ENCODE data around the gene FKBP4.

Gene FKBP4

DNA sequence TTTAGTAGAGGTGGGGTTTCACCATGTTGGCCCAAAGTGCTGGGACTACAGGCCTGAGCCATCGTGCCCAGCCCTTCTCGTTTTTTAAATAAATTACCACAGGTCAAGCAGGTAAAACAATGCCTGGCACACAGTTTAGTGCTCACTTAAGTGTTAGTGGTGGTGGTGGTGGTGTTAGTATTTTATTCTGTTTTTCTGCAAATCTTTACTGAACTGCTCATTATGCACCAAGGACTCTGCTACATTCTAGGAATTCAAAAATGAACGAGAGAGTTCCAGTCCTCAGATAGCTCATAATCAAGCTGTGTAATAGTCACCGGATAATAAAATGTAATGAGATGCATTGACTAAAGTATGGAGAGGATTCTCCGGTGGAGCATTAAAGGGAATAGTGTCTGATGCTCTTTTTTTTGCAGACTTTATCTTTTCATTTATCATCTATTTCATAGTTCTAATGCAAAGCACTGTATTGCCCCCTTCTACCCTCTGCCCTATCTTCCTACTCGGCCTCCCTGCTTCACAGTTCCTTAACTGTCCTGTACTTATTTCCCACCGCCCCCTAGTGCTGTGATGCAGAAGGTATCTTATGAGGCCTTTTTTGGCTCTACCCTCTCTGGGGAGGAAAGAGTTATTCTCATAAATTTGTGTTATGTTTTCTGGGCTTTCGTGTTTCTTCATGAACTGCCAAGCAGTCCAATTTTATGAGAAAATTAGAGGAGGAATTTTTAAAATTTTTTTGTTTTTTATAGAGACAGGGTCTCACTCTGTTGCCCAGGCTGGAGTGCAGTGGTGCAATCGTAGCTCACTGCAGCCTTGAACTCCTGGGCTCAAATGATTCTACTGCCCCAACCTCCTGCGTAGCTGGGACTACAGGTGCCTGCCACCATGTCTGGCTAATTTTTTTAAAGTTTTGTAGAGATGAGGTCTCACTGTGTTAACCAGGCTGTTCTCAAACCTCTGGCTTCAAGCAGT is 18.7 kb downstream of the FKBP4 start:
- DNase-seq: peak; percentile 39

DNA sequence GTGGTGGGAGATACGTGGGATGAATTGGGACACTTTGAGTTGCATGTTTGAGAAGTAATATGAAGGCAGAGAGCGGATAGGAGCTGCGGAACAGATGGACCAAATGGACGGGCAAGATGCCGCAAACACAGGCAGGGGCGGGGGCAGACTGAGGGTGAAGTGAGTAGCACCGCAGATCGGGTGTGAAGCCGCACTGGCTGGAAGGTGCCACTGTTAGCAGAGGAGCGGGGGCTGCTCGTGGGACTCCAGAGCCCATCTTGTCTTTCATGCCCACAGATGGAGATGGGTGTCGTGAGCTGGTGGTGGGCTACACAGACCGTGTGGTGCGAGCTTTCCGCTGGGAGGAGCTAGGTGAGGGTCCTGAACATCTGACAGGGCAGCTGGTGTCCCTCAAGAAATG is 25.0 kb downstream of the FKBP4 start:
- no peak for DNase-seq

DNA sequence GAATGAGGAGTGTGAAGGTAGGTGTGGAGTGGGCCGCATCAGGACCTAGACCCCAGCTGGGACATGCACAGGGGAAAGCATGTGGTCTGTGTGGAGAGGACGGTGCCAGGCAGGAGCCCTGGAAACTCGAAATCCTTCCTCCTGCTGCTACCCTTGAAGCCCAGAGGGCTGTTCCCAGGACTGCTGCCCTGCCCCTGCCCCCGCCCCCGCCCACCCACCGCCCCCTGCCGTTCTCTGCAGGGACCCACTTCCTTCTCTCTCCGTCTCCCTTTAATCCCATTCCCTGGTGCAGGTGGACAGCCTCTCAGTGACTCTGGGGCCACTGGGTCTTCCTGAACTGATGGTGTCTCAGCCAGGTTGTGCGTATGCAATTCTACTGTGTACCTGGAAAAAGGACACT is 25.7 kb downstream of the FKBP4 start:
- no peak for DNase-seq

DNA sequence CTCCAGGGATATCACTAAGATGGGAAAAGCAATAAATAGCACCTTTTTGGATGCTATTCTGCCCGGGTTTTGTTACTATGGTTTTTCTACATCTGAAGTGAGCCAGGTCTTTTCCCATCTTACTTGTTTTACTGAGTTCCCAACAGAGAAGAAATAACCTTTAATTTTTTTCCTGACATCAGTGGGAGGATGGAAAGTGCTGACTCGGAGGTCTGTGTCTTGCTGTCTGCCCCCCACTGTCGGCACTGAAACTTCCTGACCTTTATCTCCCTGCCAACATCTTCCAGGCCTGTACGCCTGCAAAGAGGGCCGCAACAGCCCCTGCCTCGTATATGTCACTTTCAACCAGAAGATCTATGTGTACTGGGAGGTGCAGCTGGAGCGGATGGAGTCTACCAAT is 28.7 kb downstream of the FKBP4 start:
- no peak for DNase-seq

DNA sequence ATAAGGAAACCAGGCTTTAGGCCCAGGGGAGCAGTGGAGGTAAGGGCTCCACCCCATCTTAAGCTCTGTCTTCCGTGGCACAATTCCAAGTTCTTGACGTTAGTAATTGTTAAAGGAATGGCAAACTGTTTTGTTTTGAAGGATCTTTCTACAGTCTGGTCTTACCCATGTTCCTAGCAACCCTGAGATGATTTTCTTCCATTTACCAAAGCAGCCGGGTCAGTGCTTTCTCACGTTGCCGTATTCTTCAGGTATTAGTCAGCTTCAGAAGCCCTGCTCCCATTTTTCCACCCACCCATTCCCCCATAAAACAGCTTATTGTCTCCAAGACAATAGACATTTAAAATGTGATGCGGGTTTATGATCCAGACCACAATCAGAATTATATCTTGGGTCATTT is 29.8 kb downstream of the FKBP4 start:
- DNase-seq: no peak

DNA sequence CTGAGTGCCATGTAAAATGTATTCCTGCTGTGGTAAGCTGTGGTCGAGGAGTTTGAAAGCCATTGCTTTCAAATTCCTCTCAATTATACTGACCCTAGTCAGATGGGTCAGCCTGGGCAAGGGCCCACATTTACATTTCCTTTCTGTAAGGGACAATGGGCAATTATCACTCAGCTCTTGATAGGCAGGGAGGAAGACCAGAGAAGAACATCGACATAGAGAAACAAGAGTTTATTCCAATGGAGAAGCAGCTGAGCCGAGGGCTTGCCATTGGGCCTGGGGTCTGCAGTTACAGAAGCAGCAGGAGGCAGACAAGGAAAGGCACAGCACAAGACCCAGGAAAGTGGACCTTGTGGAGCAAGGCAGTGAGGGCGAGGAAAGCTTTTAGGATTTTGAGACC is 30.4 kb downstream of the FKBP4 start:
- no peak for DNase-seq

DNA sequence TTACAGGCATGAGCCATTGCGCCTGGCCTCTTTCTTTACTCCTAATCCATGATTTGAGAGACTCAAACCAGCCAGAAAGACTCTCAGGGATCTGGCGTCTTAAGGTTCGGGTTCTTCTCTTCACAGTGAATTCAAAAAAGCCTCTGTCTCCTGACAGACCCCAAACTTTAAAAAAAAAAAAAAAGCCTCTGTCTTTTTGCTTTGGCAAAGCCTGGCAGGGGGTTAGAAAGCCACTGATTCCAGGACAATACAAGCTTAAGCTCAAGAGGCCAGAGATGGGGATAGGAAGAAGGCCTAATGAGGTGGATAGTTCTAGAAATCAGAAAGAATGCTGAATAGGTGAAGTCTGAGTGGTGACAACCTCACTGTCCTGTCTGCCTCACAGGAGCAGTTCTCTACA is 31.3 kb downstream of the FKBP4 start:
- DNase-seq: no peak

DNA sequence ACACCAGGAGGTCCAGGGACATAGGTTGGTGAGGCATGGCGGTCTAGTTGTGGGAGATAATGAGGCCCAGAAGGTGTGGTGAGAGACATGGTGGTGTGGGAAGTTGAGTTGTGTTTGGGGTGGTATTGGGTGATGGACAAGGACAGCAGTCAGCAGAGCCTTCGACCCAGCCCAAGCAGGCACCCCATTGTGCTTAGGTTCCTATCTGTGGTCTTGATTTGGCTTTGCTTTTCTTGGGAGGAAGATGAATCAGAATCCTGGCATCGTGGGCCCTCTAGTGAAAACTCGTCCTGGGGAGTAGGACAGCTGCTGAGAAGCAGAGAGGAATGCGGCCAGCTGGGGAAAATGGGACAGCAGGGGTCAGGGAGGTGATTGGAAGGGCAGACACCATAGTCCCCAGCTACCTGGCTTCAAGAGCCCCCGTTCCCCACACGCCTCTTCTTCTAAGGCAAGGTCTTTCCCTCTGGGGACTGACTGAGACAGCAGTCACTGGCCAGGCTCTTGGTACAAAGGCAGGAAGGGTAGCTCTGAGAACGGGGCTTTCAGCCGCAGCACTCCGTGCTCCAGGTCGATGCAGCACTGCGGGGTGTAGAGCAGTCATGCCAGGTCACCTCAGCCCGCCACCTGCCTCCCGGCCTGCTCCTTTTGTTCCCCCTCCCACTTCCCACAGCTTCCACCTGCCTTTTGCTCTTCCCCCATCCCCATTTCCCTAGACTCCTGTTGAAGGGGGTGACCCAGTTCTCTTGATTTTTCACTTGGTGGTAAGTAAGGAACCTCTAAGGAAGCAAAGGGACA is 32.1 kb downstream of the FKBP4 start:
- no peak for DNase-seq

DNA sequence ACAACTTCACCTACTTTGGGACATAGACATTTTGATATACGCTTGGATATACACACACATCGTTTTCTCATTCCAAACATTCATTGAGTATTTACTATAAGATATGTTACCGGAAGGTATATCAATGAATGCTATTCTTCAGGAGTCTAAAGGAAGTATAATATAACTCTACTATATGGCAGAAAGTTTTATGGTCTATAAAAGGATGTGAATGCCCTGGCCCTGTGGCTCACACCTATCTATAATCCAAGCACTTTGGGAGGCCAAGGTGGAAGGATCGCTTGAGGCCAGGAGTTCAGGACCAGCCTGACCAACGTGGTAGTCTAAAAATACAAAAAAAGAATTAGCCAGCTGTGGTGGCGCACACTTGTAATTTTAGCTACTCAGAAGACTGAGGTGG is 34.5 kb downstream of the FKBP4 start:
- DNase-seq: no peak

DNA sequence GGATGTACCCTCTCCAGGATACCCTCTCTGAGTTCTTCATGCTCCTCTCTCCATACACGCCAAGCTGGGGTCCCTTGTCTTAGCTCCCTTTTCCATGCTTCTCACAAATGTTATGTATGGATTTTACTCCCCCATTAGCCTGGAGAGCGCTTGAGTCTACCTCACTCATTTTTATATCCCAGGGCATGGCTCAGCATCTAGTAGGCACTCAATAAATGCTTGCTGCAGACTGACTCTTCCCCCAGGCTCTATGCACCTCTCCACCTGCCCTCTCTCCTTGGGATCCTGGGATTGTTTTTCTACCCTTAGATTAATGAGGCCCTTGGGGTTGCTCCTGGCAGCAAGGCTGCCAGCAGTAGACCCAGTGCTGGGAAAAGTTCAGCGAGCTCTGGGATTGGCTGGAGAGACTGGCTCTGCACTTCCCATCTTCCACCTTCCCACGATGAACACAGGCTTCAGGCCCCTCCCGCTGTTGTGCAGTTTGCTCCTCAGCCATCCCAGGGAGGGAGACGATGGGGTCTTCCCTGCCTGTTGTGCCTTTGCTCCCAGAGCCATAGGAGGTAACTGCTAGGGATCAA is 37.9 kb downstream of the FKBP4 start:
- no peak for DNase-seq

DNA sequence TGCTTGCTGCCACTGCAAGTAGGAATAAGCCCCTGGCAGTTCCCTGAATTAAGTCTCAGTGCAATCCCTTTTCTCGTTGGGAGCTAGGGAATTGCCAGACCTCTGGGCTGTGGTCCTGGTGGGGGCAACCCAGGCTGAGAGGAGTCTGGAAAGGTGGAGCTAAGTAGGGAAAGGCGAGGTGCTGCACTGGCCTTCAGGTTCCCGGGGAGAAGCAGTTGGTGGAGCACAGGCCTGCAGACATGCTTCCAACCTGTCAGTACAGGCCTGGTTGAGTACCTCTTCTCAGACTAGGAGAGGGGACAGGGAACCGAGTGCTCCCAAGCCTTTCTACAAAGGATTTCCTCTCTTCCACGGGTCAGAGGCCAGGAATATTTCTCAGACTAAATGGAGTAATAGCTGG is 38.6 kb downstream of the FKBP4 start:
- DNase-seq: no peak

DNA sequence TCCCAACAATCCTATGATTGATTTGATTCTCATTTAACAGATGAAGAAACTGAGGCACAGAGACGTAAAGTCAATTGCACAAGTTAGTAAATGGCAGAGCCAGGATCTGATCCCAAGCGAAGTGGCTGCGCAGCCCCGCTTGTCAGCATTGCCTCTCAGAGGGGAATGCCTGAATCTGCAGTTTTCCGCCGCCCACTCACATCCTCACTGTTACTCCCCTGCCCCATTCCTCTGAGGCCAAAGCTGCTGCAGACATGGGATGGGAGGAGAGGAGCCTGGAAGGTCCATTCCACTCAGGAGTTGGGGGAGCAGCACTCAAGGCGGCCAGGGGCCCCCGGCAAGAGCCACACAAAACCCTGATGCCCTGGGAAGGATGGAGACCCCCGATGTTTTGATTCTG is 39.0 kb downstream of the FKBP4 start:
- no peak for DNase-seq

DNA sequence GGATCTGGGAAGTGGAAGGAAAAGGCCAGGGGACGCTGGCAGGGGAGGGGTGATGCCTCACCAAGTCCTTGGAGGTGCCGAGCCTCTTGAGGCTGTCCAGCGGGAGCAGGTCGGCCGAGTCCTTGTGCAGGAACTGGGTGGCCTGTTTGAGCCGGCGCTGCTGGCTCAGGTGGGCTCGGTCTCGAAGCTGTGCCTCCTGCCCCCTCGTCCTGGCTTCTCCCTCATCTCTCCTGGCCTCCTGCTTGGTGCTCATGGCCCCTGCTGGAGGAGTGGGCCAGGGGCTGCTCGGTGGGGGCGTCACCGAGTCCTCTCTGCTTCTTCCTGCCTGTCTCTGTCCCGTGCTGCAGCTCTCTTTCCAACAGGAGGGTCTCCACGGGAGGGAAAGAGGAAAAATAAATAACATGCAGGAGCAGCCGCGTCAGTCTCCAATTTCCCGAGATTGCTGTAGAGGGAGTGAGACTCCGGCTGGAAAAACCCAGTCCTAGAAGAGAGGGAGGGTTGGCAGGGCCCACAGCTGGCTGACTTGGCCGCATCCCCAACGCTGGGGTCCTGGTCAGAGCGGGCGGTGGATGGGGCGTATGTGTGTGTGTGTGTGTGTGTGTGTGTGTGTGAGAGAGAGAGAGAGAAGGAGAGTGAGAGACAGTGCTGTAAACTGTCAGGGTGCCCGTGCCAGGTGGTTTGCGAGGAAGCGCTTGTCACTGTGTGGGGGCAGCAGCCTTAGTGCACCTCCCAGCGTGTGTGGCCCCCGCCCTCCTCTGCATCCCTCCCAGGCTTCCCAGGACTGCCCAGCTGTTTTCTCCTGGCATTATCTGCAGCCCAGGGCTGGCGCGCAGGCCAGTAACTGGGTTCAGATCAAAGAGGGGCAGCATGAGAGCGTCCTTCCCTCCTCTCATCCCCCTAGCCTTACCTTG is 40.1 kb downstream of the FKBP4 start, which contains the start of gene NRIP2:
Gene NRIP2, minus strand, starts transcription at position 455 of the 911 bp plus-strand sequence. Its CDS starts 52 bp downstream, at position 403.
- no peak for DNase-seq

DNA sequence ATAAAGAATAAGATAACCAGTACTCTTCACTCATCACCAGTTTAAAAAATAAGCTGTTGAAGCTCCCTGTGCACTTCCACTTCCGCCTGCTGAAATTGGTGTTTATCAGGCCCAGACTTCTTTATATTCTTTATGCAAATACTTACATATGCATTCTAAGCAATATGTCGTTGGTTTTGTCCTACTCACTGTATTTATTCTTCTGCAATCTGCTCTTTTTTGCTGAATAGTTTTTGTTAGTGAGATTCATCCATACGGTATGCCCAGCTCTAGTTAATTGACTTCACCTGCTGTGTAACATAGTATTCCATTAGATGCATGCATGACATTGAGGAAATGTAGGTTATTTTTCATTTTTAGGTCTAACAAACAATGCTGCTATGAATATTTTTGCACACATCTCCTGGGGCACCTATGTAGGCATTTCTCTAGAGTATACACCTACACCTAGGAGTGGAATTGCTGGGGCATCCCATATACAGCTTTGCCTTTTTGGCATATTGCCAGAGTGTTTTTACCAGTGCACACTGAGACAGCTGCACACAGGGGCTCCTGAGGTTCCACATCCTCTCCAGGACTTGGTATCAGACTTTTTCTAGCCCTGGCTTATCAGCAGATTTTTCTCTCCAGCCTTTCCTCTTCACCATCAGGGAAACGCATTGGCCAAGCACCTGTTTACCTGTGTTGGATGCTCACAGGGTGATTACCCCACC is 41.1 kb downstream of the FKBP4 start:
- no peak for DNase-seq

DNA sequence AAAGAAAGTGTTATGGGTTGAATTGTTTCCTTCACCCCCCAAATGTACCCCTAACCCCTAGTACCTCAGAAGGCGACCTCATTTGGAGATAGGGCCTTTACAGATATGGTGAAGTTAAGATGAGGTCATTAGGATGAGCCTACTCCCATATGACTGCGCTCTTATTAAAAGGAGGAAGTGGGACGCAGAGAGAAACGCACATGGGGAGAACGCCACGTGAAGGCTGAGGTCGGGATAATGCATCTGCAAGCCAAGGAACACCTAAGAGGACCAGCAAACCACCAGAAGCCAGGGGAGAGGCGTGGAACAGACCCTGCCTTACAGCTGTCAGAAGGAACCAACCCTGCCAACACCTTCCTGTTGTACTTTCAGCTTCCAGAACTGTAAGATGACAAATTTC is 41.8 kb downstream of the FKBP4 start:
- DNase-seq: no peak

DNA sequence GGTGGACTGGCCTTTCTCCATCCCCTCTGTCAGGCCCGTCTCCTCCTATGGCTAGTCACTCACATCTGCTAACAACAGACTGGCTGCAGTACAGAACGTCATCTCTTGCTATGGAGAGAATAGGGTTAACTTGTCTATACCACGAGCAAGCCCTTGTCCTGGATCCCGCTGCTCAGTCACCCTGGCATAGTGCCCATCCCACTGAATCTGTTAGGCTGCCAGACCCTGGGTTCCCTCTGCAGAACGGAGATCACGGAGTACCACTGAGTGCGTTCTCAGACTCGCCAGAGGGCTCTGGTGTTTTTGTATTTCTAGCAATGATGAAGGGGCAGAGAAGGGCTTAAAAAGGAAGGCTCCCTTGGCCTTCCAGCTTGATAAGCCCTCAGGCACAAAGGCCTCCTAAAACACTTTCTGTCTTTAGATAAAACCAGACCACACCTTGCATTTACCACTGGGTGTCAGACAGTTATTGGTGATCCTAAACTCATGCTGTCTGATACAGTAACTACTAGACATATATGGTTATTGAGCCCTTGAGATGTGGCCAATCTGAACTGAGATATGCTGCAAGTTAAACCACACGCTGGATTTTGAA is 46.4 kb downstream of the FKBP4 start:
- no peak for DNase-seq

DNA sequence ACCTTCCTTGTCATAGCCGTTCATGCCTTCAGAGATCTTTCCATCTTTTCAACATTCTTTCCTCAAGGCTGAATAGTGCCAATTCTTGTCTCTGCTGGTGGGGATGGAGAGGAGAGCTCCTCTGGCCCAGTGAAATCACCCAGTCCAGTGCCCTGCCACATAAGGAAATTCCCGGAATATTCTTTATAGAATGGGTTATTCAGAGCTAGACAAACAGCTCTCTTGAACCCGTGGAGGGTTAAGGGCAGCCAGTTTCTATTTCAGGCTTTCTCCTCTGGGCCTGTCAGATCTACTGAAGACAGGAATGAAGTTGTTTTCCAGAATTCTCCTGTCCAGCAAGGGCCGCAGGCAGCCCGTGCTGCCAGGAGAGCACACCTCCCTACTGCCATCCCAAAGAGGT is 48.2 kb downstream of the FKBP4 start:
- no peak for DNase-seq

DNA sequence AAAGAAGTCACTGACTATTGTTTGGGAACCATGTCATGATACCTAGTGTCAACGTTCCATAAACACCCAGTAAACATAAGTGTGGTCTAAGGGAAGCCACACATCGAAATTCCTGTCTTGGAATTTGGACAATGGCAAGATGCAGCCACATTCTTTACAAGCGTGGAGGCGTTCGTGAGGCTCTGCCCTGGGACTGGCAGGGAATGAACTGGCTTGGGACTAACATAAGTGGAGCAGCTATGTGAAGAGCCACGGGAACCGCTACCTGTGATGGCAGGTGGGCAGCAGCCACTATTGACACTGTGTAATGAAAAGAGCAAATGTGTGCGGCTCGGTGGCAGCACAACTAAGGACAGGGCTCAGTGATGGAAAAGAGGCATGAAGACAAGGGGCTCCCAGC is 50.0 kb downstream of the FKBP4 start:
- DNase-seq: no peak

DNA sequence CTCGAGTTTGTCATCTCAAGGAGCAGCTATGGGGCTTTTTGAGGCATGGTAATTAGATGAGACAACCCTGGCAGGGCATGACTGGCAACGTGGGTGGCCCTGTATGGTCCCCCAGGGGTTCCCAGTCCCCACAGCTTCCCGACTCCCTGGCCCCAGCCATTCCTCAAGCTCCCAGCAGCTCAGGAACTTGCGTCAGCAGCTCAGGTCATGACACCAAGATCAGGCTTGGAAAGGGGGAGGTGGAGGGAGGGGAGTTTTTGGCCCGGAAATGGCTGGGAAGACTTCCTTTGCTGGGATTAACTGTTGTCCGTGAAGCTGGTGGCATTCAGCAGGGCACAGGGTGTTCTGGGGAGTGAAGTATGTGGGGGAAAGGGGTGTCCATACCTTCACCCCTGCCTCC is 50.5 kb downstream of the FKBP4 start:
- DNase-seq: no peak

DNA sequence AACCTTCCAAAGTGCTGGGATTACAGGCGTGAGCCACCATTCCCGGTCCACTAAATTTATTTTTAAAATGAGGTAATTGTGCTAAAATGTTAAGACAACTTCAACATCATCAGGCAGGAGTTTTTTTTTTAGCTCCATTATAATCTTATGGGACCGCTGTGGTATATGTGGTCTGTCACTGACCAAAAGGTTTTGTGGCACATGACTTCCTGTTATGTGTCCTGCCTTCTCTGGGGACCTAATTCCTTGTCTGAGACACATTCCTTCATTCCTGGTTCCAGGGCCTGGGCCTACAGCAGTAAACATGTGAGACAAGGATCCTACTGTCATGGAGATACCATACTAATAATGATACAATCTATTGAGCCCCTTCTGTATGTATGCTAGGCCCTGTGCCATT is 57.2 kb downstream of the FKBP4 start:
- DNase-seq: no peak

DNA sequence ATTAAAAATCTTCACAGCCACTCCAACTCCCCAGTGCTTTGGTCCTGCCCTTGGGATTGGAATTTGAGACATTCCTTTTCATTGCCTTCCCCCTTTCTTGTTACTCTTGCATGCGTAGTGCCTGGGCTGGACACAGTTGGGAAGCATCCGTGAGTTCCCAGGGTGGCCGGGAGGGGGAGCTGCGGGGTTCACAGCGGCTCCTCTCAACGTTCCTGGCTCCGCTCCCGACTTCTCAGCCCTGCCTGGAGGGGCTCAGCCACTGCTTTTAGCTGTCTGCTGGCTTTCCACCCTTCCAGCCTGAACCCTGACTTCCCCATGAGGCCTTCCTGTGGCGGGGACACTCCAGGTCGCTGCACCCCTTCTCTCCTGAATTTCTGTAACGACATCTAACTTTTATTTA is 58.9 kb downstream of the FKBP4 start:
- DNase-seq: peak; percentile 41

Measured in activated CD4-positive, alpha-beta T cell treated with anti-CD3 and anti-CD28 coated beads, Interleukin-2, amount 50 U/mL, for 1 hour (primary cell).